Common myeloid progenitor, CD34-positive (primary cell): ENCODE data around the gene EMP1.
A peak's percentile ranks its signal among the peaks of the same experiment; 100 is the strongest.

Experiments
- CTCF ChIA-PET: fragments of 350-600 bp; sonication (Branson Sonifier 250); formaldehyde crosslinking; loops from one replicate; lab custom pipeline; 2021; ENCODE audit warnings: antibody characterized with exemption; lab: Charles Lee
- POLR2A ChIA-PET: fragments of 350-600 bp; sonication (Branson Sonifier 250); formaldehyde crosslinking; loops from one replicate; lab custom pipeline; 2021; ENCODE audit warnings: antibody characterized with exemption; lab: Charles Lee
- DNase-seq, 3 donors: peaks; one replicate each; pipeline versions ENCODE4 v3.0.0 to v3.0.0-alpha.2; 2013
- H3K27ac ChIP-seq, 2 experiments: 1 replicate in 1 of 2; 2 replicates in 1 of 2; pipeline ENCODE4 v1.7.0; 2013; ENCODE audit warnings: inconsistent platforms in 2 of 2, low read length in 2 of 2, mild to moderate bottlenecking in 2 of 2, low read depth in 1 of 2, moderate library complexity in 1 of 2; ENCODE audit not compliant: severe bottlenecking in 2 of 2, insufficient read depth in 1 of 2, poor library complexity in 1 of 2
- H3K27me3 ChIP-seq, 5 experiments: replicated peaks in 2 of 5; 1 replicate in 3 of 5; 2 replicates in 2 of 5; pipeline versions ENCODE4 v1.6.1 to v1.7.0; 2013; ENCODE audit warnings: low read length in 4 of 5, mild to moderate bottlenecking in 2 of 5, moderate library complexity in 2 of 5, inconsistent platforms in 1 of 5; ENCODE audit not compliant: insufficient read depth in 5 of 5, control insufficient read depth in 4 of 5
- H3K36me3 ChIP-seq, 4 experiments: 1 replicate in 2 of 4; 2 replicates in 2 of 4; pipeline versions ENCODE4 v1.6.1 to v1.7.0; 2013; ENCODE audit warnings: low read length in 3 of 4, control low read depth in 1 of 4, mild to moderate bottlenecking in 1 of 4; ENCODE audit not compliant: control insufficient read depth in 4 of 4, insufficient read depth in 4 of 4
- H3K4me1 ChIP-seq, 4 experiments: 1 replicate in 3 of 4; 2 replicates in 1 of 4; pipeline versions ENCODE4 v1.6.1 to v1.7.1; 2013; ENCODE audit warnings: low read length in 3 of 4, mild to moderate bottlenecking in 3 of 4, control low read depth in 1 of 4, inconsistent platforms in 1 of 4, moderate library complexity in 1 of 4; ENCODE audit not compliant: control insufficient read depth in 4 of 4, insufficient read depth in 4 of 4; ENCODE audit errors: control extremely low read depth in 1 of 4
- H3K4me3 ChIP-seq, 7 experiments: 1 replicate in 4 of 7; 2 replicates in 3 of 7; pipeline versions ENCODE4 v1.5.1 to v1.7.0; 2013; ENCODE audit warnings: mild to moderate bottlenecking in 7 of 7, low read length in 6 of 7, moderate library complexity in 6 of 7, inconsistent platforms in 2 of 7, low read depth in 2 of 7, control low read depth in 1 of 7; ENCODE audit not compliant: insufficient read depth in 4 of 7, control insufficient read depth in 1 of 7; ENCODE audit errors: extremely low read depth in 1 of 7
- H3K9me3 ChIP-seq, 5 experiments: 1 replicate in 4 of 5; 2 replicates in 1 of 5; pipeline versions ENCODE4 v1.6.1 to v1.7.1; 2013; ENCODE audit warnings: low read length in 4 of 5, mild to moderate bottlenecking in 2 of 5, inconsistent platforms in 1 of 5, low read depth in 1 of 5, moderate library complexity in 1 of 5; ENCODE audit not compliant: control insufficient read depth in 4 of 5, insufficient read depth in 2 of 5; ENCODE audit errors: control extremely low read depth in 1 of 5
- WGBS: methylation state at CpG from one replicate; pipeline ENCODE4 v1.1.5; 2013; ENCODE audit not compliant: insufficient coverage; 5-methylcytosine and 5-hydroxymethylcytosine counted together

The EMP1 gene

DNA sequence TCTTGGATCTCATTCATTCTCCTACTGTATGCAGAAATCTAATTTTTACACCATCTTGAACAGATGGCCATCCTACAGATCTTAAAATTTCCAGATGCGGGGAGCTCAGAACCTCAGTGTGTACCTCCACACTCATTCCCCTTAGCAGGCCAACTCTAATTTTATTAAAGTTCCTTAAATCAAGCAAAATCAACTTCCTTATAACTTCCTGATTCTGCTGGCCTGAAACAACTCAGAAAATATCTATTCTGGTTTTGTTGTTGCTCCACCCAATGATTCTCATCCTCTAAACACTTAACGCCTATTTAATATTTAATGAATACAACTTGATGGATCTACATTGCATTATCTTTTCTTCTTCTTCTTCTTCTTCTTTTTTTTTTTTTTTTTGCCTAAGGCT, 3.1 kb downstream of the EMP1 start:
- peaks cover 21 to 92% (median 77%) of the 10 kb centered on the region in 4 experiments for H3K4me1 ChIP-seq
- peak overlapping the region in 4 of 7 experiments; percentile 33 to 95 (median 42) for H3K4me3 ChIP-seq
- 0% methylated on average over 1 of the region's 2 CpGs for WGBS

DNA sequence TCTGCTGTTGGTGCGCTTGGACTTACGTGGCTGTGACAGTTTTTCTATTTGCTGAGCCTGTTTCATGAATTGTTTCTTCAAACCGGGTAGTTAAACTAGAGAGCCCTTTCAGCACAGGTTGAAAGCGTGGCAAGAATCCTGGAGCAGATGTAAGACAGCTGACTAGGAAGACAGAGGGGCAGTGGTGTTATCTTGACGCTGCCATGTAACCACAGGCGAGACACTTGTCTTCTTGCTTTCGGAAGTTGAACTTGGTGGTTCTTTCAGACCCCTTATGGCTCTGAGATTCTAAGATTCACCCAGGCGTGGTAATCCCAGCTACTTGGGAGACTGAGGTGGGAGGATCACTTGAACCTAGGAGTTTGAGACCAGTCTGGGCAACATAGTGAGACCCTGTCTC, 4.3 kb downstream of the EMP1 start:
- peak; percentile 64 to 87 (median 79) for DNase-seq
- Histone ChIP-seq H3K27me3 (no peaks in the 10 kb centered on the region), H3K4me1 (peaks cover 21 to 95% (median 73%) of the 10 kb centered on the region in 4 experiments), H3K9me3 (no peaks in the 10 kb centered on the region), H3K36me3 (peaks cover 0 to 5% (median 1%) of the 10 kb centered on the region in 4 experiments), H3K27ac (peak overlapping the region in 1 of 2 experiments; percentile 14), H3K4me3 (peak overlapping the region in 3 of 7 experiments; percentile 31 to 47 (median 44))
- ChIA-PET POLR2A (interaction anchor here (0.8 to 1.0 kb wide), 2 partner anchors 19 to 114 kb away, joined by 3 read pairs; no protein-coding TSS in a partner anchor), CTCF (interaction anchor here (0.6 to 4.6 kb wide), 6 partner anchors 12 to 286 kb away, joined by 3 to 35 read pairs (median 8); partner anchors contain the start of gene GSG1)
- WGBS = 15% methylated on average over 8 of the region's 8 CpGs

More for the DNA sequence above, 3.1 kb downstream of the EMP1 start:
- peaks cover 0 to 5% (median 1%) of the 10 kb centered on the region in 4 experiments for H3K36me3 ChIP-seq
- DNase-seq = peak in 2 of 3 donors; percentile 25 to 39
- POLR2A ChIA-PET = no interaction called here
- no peaks in the 10 kb centered on the region for H3K9me3 ChIP-seq
- H3K27ac ChIP-seq = peak overlapping the region in 1 of 2 experiments; percentile 15
- no peaks in the 10 kb centered on the region for H3K27me3 ChIP-seq
- CTCF ChIA-PET = interaction anchor here (0.6 to 4.6 kb wide), 9 partner anchors 9 to 284 kb away, joined by 3 to 35 read pairs (median 3); partner anchors contain the start of gene GSG1

- H3K27me3 ChIP-seq = no peaks in the 10 kb centered on the region
- POLR2A ChIA-PET = interaction anchor here (0.9 to 1.3 kb wide), 2 partner anchors 102 to 104 kb away, joined by 3 to 4 read pairs; no protein-coding TSS in a partner anchor
- H3K36me3 ChIP-seq = peaks cover 0 to 5% (median 1%) of the 10 kb centered on the region in 4 experiments
- H3K27ac ChIP-seq = no peak overlapping the region
- peaks cover 16 to 98% (median 79%) of the 10 kb centered on the region in 4 experiments for H3K4me1 ChIP-seq
- CTCF ChIA-PET = interaction anchor here (1.0 to 4.6 kb wide), 5 partner anchors 10 to 288 kb away, joined by 3 to 35 read pairs (median 3); partner anchors contain the start of gene GSG1
- 82% methylated on average over 16 of the region's 16 CpGs for WGBS
- DNase-seq = peak; percentile 25 to 53 (median 40)
- H3K9me3 ChIP-seq = no peaks in the 10 kb centered on the region
- H3K4me3 ChIP-seq = no peak overlapping the region
Measured at GRCh38 chr12:13203034-13203922, 6.8 kb downstream of the EMP1 start.

GRCh38 chr12:13204428-13204827, 7.9 kb downstream of the EMP1 start:
- CTCF ChIA-PET = interaction anchor here (1.4 kb wide), 1 partner anchor 218 kb away, joined by 3 read pairs; no protein-coding TSS in a partner anchor
- Histone ChIP-seq H3K27ac (no peak overlapping the region), H3K4me1 (peaks cover 15 to 99% (median 79%) of the 10 kb centered on the region in 4 experiments), H3K9me3 (no peaks in the 10 kb centered on the region), H3K36me3 (peaks cover 0 to 5% (median 1%) of the 10 kb centered on the region in 4 experiments), H3K4me3 (no peak overlapping the region), H3K27me3 (no peaks in the 10 kb centered on the region)
- no peak for DNase-seq
- POLR2A ChIA-PET = no interaction called here
- WGBS = 98% methylated on average over 9 of the region's 12 CpGs

GRCh38 chr12:13205809-13206559, 9.5 kb downstream of the EMP1 start:
- H3K4me1 ChIP-seq = peaks cover 3 to 95% (median 77%) of the 10 kb centered on the region in 4 experiments
- DNase-seq = peak; percentile 52 to 83 (median 77)
- POLR2A ChIA-PET = no interaction called here

GRCh38 chr12:13206560-13206897, 10.0 kb downstream of the EMP1 start:
- no peak for DNase-seq
- peaks cover 0 to 6% (median 1%) of the 10 kb centered on the region in 4 experiments for H3K36me3 ChIP-seq
- no peak overlapping the region for H3K27ac ChIP-seq
- peak overlapping the region in 2 of 7 experiments; percentile 5 to 14 for H3K4me3 ChIP-seq
- POLR2A ChIA-PET = interaction anchor here (0.7 kb wide), 1 partner anchor 316 kb away, joined by 4 read pairs; no protein-coding TSS in a partner anchor
- no peaks in the 10 kb centered on the region for H3K9me3 ChIP-seq
- CTCF ChIA-PET = interaction anchor here (0.8 to 14.7 kb wide), 17 partner anchors 9 to 369 kb away, joined by 3 to 174 read pairs (median 4); no protein-coding TSS in a partner anchor
- peaks cover 3 to 92% (median 72%) of the 10 kb centered on the region in 4 experiments for H3K4me1 ChIP-seq
- WGBS = 33% methylated on average over 1 of the region's 1 CpG
- H3K27me3 ChIP-seq = no peaks in the 10 kb centered on the region

More at GRCh38 chr12:13205809-13206559, 9.5 kb downstream of the EMP1 start:
- CTCF ChIA-PET = interaction anchor here (0.9 to 14.7 kb wide), 13 partner anchors 9 to 414 kb away, joined by 3 to 174 read pairs (median 3); no protein-coding TSS in a partner anchor
- Histone ChIP-seq H3K36me3 (peaks cover 0 to 5% (median 1%) of the 10 kb centered on the region in 4 experiments), H3K4me3 (peak overlapping the region in 1 of 7 experiments; percentile 14), H3K27ac (peak overlapping the region in 1 of 2 experiments; percentile 31), H3K9me3 (no peaks in the 10 kb centered on the region), H3K27me3 (no peaks in the 10 kb centered on the region)
- WGBS = 64% methylated on average over 1 of the region's 3 CpGs
